ENCODE measurements around the gene RGS3.

Gene RGS3

GRCh38 chr9:113588936-113589335 lies 125.4 kb downstream of the RGS3 start:
- H3K36me3 ChIP-seq (replicated peaks) = no peaks in the 10 kb centered on the region
- no peak for DNase-seq
- H3K27me3 ChIP-seq (replicated peaks) = no peaks in the 10 kb centered on the region
- H3K4me3 ChIP-seq (ENCODE audit: low read depth, low read length) = no peak overlapping the region
- in situ Hi-C loops (cut with HindIII; ENCODE audit: low pct_ligation_motif_present, low sequenced_read_pairs) = loop anchor here (10.0 kb wide), 1 partner anchor 66 kb away; no protein-coding TSS in a partner anchor
- H3K27ac ChIP-seq = no peak overlapping the region
- no peak for TF ChIP-seq CTCF (IDR thresholded peaks at IDR 0.05; ENCODE audit: low read depth, low read length, missing control alignments)

- Histone ChIP-seq H3K4me3 (ENCODE audit: low read depth, low read length) (no peak overlapping the region), H3K27me3 (replicated peaks) (no peaks in the 10 kb centered on the region), H3K36me3 (replicated peaks) (no peaks in the 10 kb centered on the region), H3K27ac (no peak overlapping the region)
- no peak for TF ChIP-seq CTCF (IDR thresholded peaks at IDR 0.05; ENCODE audit: low read depth, low read length, missing control alignments)
- no peak for DNase-seq
- in situ Hi-C loops (cut with HindIII; ENCODE audit: low pct_ligation_motif_present, low sequenced_read_pairs) = loop anchor here (10.0 kb wide), 1 partner anchor 65 kb away; no protein-coding TSS in a partner anchor
Observed at GRCh38 chr9:113589407-113589806, 125.9 kb downstream of the RGS3 start.

- Histone ChIP-seq H3K36me3 (replicated peaks) (no peaks in the 10 kb centered on the region), H3K4me3 (ENCODE audit: low read depth, low read length) (no peak overlapping the region), H3K27ac (no peak overlapping the region), H3K27me3 (replicated peaks) (no peaks in the 10 kb centered on the region)
- in situ Hi-C loops (cut with HindIII; ENCODE audit: low pct_ligation_motif_present, low sequenced_read_pairs) = loop anchor here (10.0 kb wide), 1 partner anchor 65 kb away; no protein-coding TSS in a partner anchor
- peak; percentile 85 for TF ChIP-seq CTCF (IDR thresholded peaks at IDR 0.05; ENCODE audit: low read depth, low read length, missing control alignments)
- no peak for DNase-seq
Observed at GRCh38 chr9:113589890-113590289, 126.4 kb downstream of the RGS3 start.

- Histone ChIP-seq H3K27ac (no peak overlapping the region), H3K36me3 (replicated peaks) (no peaks in the 10 kb centered on the region), H3K27me3 (replicated peaks) (no peaks in the 10 kb centered on the region), H3K4me3 (ENCODE audit: low read depth, low read length) (no peak overlapping the region)
- TF ChIP-seq CTCF (IDR thresholded peaks at IDR 0.05; ENCODE audit: low read depth, low read length, missing control alignments) = no peak
- DNase-seq = no peak
- in situ Hi-C loops (cut with HindIII; ENCODE audit: low pct_ligation_motif_present, low sequenced_read_pairs) = no loop called here
Observed at GRCh38 chr9:113590389-113590788, 126.9 kb downstream of the RGS3 start.

- no peak overlapping the region for H3K27ac ChIP-seq
- H3K27me3 ChIP-seq (replicated peaks) = no peaks in the 10 kb centered on the region
- TF ChIP-seq CTCF (IDR thresholded peaks at IDR 0.05; ENCODE audit: low read depth, low read length, missing control alignments) = peak; percentile 95
- in situ Hi-C loops (cut with HindIII; ENCODE audit: low pct_ligation_motif_present, low sequenced_read_pairs) = no loop called here
- DNase-seq = peak; percentile 81
- peaks cover 7% of the 10 kb centered on the region for H3K36me3 ChIP-seq (replicated peaks)
- H3K4me3 ChIP-seq (ENCODE audit: low read depth, low read length) = no peak overlapping the region
Observed at GRCh38 chr9:113590991-113591898, 127.7 kb downstream of the RGS3 start.

Measured in brain microvascular endothelial cell (primary cell).